GM12873 (cell line): Measurements from ENCODE around the gene RUNDC3A.

Experiments used
- TF ChIP-seq, protein P1 (sequence below): IDR thresholded peaks from 2 replicates; pipeline ENCODE4 v1.5.1; 2012; ENCODE audit warnings: low read depth, mild to moderate bottlenecking, moderate library complexity, low read length, control low read depth; ENCODE audit not compliant: insufficient read depth; ENCODE audit errors: missing control alignments

Gene RUNDC3A

DNA sequence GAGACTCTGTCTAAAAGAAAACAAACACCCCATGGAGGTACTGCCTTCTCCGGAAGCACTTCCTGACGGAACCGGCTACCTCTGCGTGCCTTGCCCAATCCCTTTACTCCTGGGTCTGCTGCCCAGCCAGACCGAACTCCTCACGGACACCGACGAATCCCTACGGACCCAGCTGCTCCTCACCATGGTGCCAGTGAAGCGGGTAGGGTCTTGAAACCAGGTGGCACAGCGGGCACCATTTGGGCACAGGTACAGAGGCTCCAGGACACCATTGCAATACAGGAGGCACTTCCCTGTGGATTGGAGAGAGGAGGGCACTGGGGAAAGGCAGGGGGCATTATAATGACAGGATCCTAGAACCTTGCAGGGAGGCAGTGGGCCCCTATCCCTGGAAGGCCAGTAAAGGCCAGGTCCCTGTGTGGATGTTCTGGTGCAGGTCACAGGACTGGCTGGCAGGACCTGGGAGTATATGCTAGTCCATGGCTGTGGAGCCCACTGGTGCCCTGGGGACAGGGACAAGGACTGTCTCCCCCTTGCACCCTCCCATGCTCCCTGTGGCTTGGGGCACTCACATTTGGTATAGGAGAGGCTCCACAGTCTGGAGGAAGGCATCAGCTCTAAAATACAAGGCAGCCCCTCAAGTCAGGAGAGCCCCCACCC, 14.0 kb downstream of the RUNDC3A start:
- TF ChIP-seq, protein P1, sequence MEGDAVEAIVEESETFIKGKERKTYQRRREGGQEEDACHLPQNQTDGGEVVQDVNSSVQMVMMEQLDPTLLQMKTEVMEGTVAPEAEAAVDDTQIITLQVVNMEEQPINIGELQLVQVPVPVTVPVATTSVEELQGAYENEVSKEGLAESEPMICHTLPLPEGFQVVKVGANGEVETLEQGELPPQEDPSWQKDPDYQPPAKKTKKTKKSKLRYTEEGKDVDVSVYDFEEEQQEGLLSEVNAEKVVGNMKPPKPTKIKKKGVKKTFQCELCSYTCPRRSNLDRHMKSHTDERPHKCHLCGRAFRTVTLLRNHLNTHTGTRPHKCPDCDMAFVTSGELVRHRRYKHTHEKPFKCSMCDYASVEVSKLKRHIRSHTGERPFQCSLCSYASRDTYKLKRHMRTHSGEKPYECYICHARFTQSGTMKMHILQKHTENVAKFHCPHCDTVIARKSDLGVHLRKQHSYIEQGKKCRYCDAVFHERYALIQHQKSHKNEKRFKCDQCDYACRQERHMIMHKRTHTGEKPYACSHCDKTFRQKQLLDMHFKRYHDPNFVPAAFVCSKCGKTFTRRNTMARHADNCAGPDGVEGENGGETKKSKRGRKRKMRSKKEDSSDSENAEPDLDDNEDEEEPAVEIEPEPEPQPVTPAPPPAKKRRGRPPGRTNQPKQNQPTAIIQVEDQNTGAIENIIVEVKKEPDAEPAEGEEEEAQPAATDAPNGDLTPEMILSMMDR: no peak

DNA sequence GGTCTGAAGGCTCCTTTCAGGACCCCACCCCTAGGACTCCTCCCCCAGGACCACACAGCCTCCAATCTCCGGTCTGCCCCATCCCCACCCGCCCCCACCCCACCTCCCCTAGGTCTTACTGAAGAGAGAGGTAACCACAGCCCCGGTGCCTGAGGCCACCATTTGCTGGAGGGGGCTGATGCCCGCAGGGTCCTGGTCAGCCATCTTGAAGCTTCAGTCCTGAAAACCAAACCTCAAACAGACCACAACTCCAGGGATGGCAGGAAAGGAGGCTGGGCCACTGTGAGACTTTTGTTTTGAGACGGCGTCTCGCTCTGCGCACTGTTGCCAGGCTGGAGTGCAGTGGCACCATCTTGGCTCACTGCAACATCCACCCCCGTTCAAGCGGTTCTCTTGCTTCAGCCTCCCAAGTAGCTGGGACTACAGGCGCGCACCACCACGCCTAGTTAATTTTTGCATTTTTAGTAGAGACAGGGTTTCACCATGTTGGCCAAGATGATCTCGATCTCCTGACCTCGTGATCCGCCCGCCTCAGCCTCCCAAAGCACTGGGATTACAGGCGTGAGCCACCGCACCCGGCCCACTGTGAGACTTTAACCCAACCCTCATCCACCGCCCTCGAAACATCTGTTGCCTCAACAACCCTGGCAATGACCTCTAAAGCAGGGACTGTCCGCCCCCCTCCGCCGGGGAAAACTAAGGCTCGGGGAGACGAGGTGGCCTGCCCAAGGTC, 15.1 kb downstream of the RUNDC3A start:
- TF ChIP-seq, protein P1: no peak

DNA sequence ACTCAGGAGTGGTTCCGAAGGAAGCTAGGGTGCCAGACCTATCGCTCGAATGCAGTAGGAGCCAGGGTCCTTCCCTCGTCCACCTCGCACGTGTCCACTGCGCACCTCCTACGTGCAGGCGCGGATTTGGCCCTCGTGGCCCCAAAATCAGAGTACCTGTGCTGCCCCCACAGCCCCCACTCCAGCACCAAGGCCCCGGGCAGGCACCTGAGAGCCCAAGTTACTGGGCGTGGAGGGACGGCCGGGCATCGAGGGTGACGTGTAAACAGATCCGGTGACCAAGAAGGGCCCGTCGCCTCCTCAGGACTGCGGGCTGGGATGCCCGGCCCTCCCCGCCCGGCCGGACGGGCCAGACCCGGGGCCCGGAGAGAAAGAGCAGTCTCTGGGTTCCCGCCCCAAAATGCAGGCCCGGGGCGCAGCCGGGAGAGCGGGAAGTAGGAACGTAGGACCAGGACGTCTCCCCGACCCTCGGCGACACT, 15.7 kb downstream of the RUNDC3A start:
- TF ChIP-seq, protein P1: no peak

DNA sequence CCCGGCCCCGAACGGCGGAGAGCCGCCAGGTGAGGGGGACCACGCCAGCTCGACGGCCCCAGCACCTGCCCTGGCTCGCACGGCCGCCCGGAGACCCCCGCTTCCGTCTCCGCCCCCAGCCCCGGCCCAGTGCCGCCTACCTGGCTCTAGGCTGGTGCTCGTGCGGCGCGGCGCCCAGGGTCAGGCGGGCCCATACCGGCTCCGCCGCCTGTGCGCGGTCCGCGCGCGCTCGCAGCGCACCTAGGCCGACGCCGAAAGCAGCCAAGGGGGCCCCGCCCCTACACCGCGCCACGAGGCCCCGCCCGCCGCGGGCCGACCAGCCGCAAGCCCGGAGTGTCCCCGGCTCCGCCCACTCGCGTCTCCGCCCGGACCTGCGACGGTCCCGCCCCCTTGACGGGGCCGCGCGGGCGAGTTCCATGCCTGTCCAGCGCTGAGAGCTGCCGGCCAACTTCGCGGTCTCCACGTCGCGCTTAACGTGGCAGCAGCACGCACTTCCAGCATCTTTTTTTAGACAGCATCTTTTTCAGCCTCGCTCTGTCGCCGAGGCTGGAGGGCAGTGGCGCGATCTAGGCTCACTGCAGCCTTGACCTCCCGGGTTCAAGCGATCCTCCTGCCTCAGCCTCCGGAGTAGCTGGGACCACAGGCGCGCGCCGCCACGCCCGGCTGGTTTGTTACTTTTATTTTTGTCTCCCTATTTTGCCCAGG, 16.3 kb downstream of the RUNDC3A start, which contains the start of gene SLC25A39:
Gene SLC25A39, minus strand, starts transcription at position 253 of the 705 bp plus-strand sequence. CDS start 1,261 bp downstream, outside the sequence.
- TF ChIP-seq, protein P1: no peak

DNA sequence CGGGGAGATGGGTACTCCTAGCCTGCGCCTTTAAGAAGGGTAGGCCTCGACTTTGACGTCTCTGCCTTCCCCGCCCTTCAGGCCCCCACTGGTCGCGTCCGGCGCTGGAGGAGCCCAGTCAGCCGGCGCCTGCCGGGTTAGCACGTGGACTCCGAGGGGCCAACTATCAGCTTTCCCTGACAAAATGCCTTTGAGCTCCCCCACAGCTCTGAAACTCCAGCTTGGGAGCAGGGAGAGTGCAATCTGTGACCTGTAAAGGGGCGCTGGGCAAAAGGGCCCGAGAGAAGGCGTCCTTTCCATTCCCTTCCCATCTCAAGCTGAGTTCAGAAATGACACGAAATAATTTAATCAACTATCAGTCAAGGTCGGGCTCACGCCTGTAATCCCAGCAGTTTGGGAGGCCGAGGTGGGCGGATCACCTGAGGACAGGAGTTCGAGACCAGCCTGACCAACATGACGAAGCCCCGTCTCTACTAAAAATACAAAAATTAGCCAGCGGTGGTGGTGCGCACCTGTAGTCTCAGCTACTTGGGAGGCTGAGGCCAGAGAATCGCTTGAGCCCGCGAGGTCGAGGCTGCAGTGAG, 18.6 kb downstream of the RUNDC3A start:
- TF ChIP-seq, protein P1: no peak

DNA sequence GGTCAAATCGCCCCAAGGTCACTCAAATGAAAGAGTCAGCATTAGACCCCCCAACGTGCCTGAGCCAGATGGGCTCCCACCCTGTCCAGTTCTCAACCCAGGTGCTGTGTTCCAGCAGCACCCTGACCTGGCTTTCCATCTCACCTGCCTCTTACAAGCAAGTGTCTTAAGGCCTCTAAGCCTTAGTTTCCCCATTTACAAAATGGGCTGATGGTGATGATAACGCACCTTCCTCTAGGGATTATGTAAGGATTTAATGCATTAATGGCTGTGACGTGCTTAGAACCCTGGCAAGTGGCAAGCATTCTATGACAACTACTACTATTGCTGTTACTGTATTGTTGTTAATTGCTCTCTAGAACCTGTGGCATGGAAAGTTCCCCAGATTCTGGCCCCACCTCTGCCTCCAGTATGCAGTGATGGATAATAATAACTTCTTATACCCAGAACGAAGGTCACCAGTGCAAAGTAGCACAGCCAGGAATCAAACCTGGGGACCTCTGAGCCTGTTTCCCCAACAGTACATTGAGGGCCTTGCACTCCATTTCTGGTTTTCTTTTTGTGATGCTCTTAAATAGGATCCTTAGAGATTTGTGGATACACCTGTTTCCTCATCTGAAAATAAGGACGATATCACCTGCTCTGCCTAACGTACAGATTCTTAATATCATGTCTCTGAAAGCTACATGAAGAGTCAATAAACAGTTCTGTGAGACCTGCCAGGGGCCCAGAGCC, 19.5 kb downstream of the RUNDC3A start:
- TF ChIP-seq, protein P1: no peak
